ENCODE results near the gene LRBA.
"Not testable (repeated sequence)": the region's sequence is repeated elsewhere in the genome, so short reads cannot be mapped to it uniquely, and the experiment has no call there.

Gene LRBA

GRCh38 chr4:150679018-150679764 is 335.9 kb downstream of the LRBA start:
- no peak for DNase-seq (ENCODE audit: low read depth in 2 of 2)

- DNase-seq (ENCODE audit: low read depth in 2 of 2) = no peak
Observed at GRCh38 chr4:150673793-150674192, 341.3 kb downstream of the LRBA start.

GRCh38 chr4:150668824-150669223 is 346.3 kb downstream of the LRBA start:
- no peak for DNase-seq (ENCODE audit: low read depth in 2 of 2)

GRCh38 chr4:150664935-150665334 is 350.1 kb downstream of the LRBA start:
- peak in 1 of 2 experiments; percentile 3 for DNase-seq (ENCODE audit: low read depth in 2 of 2)

- DNase-seq (ENCODE audit: low read depth in 2 of 2) = no peak
Observed at GRCh38 chr4:150662686-150663085, 352.4 kb downstream of the LRBA start.

GRCh38 chr4:150661551-150661950 is 353.5 kb downstream of the LRBA start:
- DNase-seq (ENCODE audit: low read depth in 2 of 2) = not testable (repeated sequence)

- DNase-seq (ENCODE audit: low read depth in 2 of 2) = not testable (repeated sequence)
Observed at GRCh38 chr4:150658258-150658657, 356.8 kb downstream of the LRBA start.

- no peak for DNase-seq (ENCODE audit: low read depth in 2 of 2)
Observed at GRCh38 chr4:150656891-150657290, 358.2 kb downstream of the LRBA start.

- no peak for DNase-seq (ENCODE audit: low read depth in 2 of 2)
Observed at GRCh38 chr4:150650751-150651150, 364.3 kb downstream of the LRBA start.

GRCh38 chr4:150648123-150648522 is 367.0 kb downstream of the LRBA start:
- no peak for DNase-seq (ENCODE audit: low read depth in 2 of 2)

GRCh38 chr4:150647008-150647407 is 368.1 kb downstream of the LRBA start:
- DNase-seq (ENCODE audit: low read depth in 2 of 2) = peak; percentile 10

GRCh38 chr4:150641612-150642011 is 373.5 kb downstream of the LRBA start:
- no peak for DNase-seq (ENCODE audit: low read depth in 2 of 2)

GRCh38 chr4:150632639-150633038 is 382.4 kb downstream of the LRBA start:
- DNase-seq (ENCODE audit: low read depth in 2 of 2) = no peak

- DNase-seq (ENCODE audit: low read depth in 2 of 2) = no peak
Observed at GRCh38 chr4:150628073-150628472, 387.0 kb downstream of the LRBA start.

GRCh38 chr4:150625033-150625432 is 390.1 kb downstream of the LRBA start:
- no peak for DNase-seq (ENCODE audit: low read depth in 2 of 2)

GRCh38 chr4:150624055-150624454 is 391.0 kb downstream of the LRBA start:
- DNase-seq (ENCODE audit: low read depth in 2 of 2) = no peak

- no peak for DNase-seq (ENCODE audit: low read depth in 2 of 2)
Observed at GRCh38 chr4:150619042-150619441, 396.0 kb downstream of the LRBA start.

- DNase-seq (ENCODE audit: low read depth in 2 of 2) = no peak
Observed at GRCh38 chr4:150609131-150609530, 406.0 kb downstream of the LRBA start.

- DNase-seq (ENCODE audit: low read depth in 2 of 2) = no peak
Observed at GRCh38 chr4:150600812-150601445, 414.2 kb downstream of the LRBA start.

- no peak for DNase-seq (ENCODE audit: low read depth in 2 of 2)
Observed at GRCh38 chr4:150599547-150599946, 415.5 kb downstream of the LRBA start.

GRCh38 chr4:150598909-150599308 is 416.2 kb downstream of the LRBA start:
- DNase-seq (ENCODE audit: low read depth in 2 of 2) = no peak

- DNase-seq (ENCODE audit: low read depth in 2 of 2) = no peak
Observed at GRCh38 chr4:150593996-150594395, 421.1 kb downstream of the LRBA start.

- DNase-seq (ENCODE audit: low read depth in 2 of 2) = no peak
Observed at GRCh38 chr4:150591904-150592303, 423.2 kb downstream of the LRBA start.
